Non-pigmented ciliary epithelial cell (primary cell): Measurements from ENCODE around the gene FSTL3.
"Not testable (repeated sequence)": the region's sequence is repeated elsewhere in the genome, so short reads cannot be mapped to it uniquely, and the experiment has no call there.

Source experiments
- DNase-seq: peaks from one replicate; pipeline ENCODE4 v3.0.0-alpha.2; 2010; ENCODE audit warnings: low read depth

The FSTL3 gene

DNA sequence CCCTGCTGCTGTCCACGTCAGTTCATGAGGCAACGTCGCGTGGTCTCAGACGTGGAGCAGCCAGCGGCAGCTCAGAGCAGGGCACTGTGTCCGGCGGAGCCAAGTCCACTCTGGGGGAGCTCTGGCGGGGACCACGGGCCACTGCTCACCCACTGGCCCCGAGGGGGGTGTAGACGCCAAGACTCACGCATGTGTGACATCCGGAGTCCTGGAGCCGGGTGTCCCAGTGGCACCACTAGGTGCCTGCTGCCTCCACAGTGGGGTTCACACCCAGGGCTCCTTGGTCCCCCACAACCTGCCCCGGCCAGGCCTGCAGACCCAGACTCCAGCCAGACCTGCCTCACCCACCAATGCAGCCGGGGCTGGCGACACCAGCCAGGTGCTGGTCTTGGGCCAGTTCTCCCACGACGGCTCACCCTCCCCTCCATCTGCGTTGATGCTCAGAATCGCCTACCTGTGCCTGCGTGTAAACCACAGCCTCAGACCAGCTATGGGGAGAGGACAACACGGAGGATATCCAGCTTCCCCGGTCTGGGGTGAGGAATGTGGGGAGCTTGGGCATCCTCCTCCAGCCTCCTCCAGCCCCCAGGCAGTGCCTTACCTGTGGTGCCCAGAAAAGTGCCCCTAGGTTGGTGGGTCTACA is 6.6 kb downstream of the FSTL3 start:
- no peak for DNase-seq

DNA sequence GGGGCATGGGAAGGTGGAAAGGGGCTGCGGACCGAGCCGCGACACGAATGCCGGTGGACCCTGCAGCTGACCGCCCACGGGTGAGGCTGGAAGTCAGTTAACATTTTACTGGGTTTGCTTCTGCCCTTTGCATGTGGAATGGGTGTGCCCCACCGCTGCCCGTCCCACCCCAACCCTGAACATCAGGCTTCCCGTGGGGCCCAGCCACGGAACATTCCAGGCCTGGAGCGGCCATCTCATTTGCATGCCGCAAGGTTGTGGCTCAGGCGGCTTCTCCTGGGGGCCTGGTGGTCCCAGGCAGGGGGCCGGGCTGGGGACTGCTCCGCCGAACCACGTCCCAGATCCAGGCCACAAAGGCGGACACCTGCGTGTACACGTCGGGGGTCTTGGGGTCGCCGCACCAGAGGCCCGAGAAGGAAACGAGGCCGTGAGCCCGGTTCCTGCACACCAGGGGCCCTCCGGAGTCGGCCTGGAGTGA is 9.3 kb downstream of the FSTL3 start:
- no peak for DNase-seq

DNA sequence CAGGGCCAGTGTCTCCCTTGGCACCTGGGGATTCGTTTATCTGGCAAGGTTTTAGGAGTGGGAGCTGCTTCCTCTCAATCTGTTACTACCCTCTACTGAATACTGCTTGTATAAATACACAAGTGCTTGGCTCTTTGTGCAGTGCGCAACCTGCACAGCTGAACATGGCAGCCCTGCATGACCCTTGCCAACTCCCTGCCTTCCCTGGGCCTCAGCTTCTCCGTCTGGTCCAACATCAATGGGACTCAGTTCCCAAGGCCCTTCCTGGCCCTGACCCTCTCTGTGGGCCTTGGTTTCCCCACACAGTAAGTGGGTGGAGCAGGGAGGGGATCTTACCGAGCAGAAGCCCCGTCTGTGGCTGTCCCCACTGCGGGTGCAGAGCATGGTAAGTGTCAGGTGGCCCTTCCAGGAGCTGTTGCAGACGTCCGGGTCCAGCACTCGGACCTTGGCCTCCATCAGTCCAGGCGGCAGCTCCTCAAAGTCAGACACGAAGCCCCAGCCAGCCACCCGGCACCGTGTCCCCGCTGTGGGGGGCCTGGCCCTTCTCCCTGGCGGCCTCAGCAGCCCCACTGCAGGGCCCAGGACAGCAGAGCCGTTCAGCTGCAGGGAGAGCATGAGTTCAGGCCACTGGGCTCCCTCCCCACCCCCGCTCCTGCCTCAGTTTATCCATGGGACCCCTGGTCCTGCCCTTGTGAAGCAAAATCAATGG is 10.6 kb downstream of the FSTL3 start:
- DNase-seq = no peak

DNA sequence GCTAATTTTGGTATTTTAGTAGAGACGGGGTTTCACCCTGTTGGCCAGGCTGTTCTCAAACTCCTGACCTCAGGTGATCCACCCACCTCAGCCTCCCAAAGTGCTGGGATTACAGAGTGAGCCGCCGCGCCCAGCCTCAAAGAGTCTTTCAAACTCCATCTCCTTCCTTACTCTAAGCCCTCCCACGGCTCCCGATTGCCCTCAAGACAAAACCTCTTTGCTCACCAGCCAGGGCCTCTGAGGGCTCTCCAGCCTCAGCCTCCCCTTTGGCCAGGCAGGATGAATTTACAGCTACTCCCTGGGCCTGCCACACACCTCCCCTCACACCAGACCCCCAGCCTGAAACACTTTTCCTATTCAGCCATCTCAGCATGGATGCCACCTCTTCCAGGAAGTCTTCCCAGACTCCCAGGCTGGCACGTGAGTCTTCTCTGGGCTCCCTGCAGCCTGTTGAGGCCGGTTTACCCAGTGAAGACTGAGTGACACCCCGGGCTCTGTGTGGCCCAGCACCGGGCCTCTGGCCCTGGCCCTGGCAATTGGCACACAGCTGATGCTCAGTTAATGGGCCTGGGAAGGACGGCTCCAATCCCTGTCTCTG is 11.5 kb downstream of the FSTL3 start:
- no peak for DNase-seq

DNA sequence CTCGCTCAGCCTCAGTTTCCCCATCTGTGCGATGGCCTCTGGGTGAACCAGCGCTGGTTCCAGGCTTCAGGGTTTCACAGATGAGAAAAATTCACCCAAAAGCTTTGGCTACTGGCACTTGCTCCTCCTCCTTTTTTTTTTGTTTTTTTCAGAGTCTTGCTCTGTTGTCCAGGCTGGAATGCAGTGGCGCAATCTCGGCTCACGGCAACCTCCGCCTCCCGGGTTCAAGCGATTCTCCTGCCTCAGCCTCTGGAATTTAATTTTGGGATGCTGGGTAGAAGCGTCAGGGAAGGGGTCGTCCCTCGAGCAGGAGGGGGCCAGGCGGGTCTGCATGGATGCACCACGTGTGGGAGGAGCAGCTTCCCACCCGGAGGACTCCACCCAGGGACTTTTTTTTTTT is 12.0 kb downstream of the FSTL3 start:
- DNase-seq = no peak

DNA sequence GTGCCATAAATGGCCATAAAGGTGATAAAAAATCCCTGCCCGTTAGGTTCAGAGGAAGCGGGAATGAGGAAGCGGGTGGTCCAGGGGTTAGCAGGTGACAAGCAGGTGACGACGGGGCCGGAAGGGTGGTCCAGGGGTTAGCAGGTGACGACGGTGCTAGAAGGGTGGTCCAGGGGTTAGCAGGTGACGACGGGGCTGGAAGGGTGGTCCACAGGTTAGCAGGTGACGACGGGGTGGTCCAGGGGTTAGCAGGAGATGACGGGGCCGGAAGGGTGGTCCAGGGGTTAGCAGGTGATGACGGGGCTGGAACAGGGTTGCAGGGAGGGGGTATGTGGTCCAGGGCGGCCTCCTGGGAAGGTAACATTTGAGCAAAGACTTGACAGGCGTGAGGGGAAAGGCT is 12.8 kb downstream of the FSTL3 start:
- no peak for DNase-seq

DNA sequence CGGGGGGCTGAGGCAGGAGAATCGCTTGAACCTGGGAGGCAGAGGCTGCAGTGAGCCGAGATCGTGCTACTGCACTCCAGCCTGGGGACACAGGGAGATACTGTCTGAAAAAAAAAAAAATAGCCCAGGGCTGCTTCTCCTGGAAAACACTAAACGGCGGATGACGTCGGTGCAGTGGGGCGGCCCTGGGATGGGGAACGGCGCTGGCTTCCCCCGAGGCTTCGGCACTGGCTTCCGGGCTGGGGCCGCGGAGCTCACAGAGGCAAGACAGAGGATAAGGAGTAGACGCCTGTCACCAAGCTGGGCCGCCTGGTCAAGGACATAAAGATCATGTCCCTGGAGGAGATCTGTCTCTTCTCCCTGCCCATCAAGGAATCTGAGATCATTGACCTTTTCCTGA is 14.0 kb downstream of the FSTL3 start:
- DNase-seq = no peak

DNA sequence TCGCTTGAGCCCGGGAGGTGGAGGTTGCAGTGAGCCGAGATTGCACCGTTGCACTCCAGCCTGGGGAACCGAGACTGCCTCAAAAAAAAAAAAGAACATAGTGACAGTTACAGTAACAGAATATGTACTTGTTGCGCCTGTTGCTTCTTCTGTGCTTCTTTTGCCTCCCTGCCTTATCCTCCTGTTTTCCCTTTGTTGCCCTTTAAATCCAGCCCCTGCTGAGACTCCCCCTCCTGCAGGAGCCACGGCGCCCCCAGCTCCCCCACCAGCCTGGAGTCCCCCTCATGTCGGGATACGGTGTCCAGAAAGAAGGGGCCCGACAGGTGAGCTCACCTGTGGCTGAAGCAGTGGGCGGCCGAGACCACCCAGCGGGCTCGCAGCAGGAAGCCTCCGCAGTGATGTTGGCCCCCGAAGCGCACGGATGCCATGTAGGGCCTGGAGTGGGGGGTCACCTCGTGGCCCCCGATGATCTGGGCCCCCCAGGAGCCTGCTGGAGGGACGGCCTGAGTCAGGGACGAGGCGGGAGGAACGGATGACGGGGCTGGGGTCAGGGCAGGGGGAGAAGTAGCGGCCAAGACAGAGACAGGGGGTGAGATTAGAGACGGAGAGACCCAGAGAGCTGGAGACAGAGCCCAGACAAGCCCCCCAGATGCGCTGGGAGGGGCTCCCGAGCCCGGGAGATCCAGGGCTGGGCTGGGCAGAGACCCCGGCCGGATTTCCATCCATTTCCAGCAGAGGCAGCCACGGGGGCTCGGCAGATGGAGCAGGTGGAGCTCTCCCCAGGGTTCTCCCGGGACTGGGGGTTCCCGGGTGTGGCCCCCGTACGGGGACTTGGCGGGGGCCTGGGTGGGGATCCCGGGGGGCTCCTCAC is 18.5 kb downstream of the FSTL3 start:
- no peak for DNase-seq

DNA sequence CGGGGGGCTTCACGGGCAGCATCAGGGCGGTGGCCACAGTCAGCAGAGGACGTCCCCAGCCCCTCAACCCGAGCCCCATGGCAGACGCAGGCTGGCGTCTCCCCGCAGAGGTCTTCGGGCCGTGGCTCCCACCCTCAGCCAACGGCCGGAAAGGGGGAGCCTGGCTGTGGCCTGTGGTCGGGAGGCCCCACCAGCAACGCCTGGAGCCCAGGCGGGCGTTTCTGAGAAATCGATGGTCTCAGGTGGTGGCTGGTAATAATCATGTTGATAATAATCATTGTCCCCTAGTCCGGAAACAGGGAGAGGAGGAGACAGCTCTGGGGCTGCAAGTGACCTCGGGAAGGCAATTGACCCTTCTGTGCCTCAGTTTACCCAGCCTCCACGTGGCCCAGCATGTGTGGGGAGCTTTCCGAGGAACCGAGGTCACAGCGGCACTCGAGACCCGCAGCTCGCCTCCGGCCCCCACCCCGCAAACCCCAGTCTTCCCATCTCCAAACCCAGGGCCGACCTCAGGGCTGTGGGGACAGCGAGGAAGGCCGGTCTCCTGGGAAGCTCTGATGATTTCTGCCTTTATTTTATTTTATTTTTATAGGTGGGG is 19.3 kb downstream of the FSTL3 start, which contains the start of gene PRSS57:
Gene PRSS57 (minus strand): TSS at position 101 of the 598 bp plus-strand sequence. CDS start 22 bp downstream, at position 79.
- no peak for DNase-seq

DNA sequence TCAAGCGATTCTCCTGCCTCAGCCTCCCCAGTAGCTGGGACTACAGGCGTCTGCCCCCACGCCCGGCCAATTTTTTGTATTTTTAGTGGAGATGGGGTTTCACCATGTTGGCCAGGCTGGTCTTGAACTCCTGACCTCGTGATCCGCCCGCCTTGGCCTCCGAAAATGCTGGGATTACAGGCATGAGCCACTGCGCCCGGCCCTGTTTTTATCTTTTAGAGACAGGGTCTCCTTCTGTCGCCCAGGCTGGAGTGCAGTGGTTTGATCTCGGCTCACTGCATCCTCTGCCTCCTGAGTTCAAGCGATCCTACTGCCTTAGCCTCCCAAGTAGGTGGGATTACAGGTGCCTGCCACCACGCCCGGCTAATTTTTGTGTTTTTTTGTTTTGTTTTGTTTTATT is 22.3 kb downstream of the FSTL3 start:
- DNase-seq = not testable (repeated sequence)

DNA sequence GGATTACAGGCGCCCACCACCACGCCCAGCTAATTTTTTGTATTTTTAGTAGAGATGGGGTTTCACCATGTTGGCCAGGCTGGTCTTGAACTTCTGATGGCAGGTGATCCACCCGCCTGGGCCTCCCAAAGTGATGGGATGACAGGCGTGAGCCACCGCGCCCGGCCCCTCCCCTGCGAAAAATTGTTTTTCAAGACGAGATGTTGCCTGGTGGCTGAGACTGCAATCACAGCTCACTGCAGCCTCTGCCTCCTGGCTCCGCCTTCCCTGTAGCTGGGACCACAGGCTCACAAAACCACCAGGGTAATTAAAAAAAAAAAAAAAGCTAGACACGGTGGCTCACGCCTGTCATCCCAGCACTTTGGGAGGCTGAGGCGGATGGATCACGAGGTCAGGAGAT is 23.7 kb downstream of the FSTL3 start:
- not testable (repeated sequence) for DNase-seq

DNA sequence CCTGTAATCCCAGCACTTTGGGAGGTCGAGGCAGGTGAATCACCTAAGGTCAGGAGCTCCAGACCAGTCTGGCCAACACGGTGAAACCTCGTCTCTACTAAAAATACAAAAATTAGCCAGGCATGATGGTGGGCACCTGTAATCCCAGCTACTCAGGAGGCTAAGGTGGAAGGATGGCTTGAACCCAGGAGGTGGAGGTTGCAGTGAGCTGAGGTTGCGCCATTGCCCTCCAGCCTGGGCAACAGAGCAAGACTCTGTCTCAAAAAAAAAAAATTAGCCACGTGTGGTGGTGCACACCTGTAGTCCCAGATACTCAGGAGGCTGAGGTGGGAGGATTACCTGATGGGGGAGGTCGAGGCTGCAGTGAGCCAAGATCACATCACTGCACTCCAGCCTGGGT is 26.7 kb downstream of the FSTL3 start:
- not testable (repeated sequence) for DNase-seq

DNA sequence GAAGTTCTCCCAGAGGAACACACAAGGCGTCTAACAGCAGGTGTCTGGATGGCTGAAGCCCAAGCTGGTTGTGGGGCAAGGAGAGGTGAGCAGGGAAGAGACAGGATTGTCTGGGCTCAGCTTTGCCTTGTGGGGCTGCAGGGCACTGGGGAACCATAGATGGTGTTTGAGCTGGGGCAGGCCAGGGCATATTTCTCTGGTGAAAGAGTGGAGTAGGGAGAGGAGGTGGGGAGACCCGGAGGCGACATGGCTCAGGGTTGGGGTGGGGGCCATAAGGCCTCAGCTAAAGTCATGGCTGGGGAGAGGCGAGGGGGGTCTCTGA is 27.1 kb downstream of the FSTL3 start:
- DNase-seq = no peak

DNA sequence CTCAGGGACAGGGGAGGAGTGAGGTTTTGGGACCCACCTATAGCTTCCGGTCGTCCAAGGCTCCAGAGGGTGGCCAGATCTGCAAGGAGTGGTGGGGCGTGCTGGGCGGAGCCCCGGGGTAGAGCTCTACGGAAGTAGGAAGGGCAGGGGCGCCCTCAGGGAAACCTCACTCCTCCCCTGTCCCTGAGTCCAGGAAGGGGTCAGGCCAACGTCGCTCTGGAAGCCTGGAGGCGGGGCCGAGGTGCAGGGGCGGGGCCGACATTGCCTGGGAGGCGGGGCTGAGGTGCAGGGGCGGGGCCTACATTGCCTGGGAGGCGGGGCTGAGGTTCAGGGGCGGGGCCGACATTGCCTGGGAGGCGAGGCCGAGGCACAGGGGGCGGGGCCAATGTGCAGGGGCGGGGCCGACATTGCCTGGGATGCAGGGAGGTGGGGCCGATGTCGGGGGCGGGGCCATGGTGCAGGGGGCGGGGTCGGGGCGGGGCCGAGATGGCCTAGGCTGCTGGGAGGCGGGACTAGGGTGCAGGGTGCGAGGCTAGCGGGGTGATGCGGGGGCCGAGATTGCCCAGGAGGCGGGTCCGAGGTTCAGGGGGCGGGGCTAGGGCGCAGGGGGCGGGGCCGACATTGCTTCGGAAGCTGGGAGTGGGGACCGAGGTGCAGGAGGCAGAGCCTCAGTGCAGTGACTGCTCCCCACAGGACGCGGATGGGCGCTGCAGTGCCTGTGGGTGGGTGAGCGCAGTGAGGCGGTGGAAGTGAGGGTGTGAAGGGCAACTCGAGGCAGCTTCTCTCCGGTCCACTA is 27.7 kb downstream of the FSTL3 start:
- no peak for DNase-seq

DNA sequence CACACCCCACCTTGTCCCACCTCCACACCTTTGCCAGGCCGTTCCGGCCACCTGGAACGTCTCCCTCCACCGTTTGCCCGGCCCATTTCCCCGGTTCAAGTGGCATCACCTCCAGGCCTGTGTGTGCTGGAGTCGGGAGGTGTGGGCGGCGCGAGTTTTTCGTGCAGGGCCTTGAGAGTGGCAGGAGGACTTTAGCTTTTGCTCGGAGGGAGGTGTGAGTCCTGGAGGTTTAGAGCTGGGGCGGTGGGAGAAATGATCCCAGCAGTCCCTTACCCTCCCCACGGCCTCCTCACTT is 28.2 kb downstream of the FSTL3 start:
- DNase-seq = no peak

DNA sequence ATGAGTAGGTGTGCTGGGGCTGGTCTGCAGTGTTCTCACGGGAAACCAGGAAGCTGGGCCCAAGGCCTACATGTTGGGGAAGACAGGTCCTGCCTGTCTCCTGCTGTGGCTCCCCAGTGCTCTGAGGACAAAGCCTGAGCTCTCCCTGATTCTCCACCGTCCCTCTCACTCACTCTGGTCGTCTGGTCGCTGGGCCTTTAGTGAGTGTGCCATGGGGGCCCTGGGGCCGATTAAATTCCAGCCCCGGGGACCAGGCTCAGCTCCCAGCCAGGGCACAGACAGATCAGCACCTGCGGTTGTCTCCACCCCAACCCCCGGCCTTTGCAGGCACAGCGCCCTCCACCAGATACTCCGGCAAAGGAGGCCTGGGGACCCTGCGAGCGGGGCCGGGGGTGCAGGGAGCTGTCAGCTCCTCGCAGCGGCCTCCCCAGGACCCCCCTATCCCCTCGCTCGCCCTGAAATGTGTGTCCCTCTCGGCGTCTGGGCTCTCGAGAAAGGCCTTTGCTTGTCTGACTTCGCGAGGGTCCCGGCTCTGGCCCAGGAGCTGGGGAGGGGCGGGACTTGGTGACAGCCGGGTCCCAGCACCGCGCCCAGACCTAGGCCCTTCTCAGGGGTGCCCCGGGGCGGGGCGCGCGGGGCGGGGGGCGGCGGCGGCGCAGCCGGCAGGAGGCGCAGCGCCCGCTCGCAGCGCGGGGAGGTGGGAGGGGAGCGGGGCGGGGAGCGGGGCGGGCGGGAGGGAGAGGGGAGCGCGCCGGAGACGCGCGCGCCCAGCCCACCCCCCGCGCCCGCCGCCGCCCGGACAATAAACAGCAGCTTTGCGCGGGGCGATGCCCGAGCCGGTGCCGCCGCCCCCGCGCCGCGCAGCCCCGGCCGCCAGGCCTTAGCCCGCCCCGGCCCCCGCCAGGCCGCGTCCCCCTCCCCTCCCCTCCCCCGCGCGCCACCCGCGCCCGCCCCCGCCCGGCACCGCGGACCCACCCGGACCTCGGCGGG is 32.3 kb downstream of the FSTL3 start, which contains the start of gene PALM:
Gene PALM (plus strand): TSS at position 782 of the 990 bp plus-strand sequence. CDS start 212 bp downstream, outside the sequence.
- no peak for DNase-seq

DNA sequence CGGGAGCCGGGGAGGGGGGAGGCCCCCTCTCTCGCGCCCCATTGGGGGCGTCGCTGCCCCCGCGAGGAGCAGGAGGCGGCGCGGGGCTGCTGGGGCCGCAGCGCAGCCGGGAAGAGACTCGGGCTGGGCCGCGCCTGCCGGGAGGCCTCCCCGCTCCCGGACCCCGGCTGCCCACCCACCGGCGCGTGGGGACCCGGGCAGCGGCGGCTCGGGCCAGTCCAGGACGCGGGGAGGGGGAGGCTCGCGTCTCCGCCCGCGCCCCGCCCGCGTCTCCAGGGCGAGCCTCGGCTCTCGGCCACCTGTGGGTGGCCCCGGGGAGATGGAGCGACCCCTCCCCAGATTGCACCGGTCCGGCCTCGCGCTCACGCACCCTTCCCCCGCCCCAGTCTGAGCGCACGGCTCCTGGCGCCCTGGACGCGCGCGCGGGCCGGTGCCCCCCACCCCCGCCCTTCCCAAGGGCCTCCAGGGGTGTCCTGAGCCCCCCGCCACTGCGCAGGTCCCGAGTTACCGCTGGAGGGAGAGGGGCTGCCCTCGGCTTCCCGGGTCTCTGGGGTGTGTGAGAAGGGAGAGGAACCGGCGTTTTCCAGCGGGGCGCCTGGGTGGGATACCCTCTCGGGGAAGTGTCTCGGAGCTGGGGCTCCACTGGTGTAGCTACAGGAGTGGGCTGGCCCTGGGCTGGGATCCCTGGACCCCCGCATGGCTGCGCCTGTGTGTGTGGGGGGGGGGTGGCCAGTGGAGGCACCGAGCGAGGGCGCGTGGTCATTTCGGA is 33.2 kb downstream of the FSTL3 start:
- no peak for DNase-seq

DNA sequence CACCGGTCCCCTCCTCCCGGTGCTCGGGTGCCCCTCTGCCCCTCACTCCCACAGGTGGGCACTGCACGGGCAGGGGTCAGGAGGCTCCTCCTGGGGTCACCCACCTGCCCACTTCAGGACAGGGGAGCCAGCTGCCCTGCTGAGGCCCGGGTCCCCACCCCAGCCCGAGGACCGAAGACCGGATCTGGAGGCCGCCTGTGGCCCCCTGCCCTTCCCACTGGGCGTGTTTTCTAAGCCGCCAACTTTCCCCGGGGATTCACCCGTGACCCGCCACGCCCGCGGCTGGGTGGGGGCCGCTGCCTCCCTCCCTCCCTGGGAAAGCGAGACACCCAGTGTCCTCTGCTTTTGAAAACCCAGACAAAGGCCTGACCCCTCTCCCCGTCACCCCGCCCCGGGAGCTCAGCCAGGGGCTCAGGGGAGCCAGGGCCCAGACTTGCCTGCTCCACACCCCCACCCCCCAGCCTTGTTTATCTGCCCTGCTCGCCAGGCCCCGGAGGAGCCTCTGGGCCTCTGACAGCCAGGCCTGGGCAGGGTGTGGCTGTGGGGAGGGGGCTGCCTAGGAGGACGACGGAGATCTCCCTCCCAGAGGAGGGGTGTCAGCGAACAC is 33.9 kb downstream of the FSTL3 start:
- no peak for DNase-seq

DNA sequence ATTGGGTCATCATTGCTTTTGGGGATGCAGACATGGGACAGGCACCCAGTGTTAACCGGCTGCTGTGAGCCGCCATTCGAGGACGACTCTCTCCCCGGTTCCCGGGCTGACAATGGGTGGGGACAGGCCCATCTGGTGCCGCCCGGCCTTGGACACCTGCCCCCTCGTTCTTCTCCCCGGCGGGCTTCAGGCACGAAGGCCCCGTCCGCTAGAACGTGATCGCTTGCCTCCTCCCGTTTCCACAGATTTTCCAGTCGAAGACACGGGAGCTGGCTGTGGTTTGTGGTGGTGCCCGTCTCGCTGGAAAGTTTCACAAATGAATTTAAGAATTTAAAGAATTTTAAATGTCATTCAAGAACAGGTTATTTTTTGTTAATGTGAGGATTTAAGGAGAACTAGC is 34.6 kb downstream of the FSTL3 start:
- no peak for DNase-seq
